NOMO-1 treated with DMSO at 0.1 percent for 48 hours (cell line): ENCODE data around the gene FRS3.
A peak's percentile ranks its signal among the peaks of the same experiment; 100 is the strongest.

Source experiments
- DNase-seq: peaks from one replicate; lab custom pipeline; 2025; ENCODE audit not compliant: unreplicated experiment; lab: John Stamatoyannopoulos, UW

Gene FRS3

DNA sequence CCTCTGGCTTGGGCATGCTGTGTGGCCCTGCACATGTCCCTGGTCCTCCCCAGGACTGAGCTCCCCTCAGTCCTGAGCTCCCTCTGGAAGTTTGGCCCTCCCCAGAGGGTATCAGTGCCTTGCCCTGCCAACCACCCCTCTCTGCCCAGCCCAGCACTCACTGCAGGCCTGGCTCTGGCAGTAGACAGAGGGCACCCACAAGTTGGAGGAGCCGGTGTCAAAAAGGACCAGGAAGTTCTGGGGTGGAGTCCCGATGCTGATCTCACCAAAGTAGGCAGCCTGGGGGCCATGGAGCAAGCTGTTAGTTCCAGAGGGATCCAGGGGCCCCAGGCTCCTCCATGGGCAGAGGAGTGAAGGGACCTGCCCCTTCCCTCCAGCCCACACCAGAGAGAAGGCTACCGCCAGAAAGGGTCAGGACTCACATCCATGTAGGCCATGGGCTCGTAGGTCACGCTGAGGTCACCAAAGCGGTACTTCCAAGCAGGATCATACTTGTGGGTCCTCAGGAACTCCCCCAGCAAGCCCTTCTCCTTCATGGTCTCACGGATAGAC, 35.4 kb downstream of the FRS3 start:
- no peak for DNase-seq

- DNase-seq = no peak
Observed at GRCh38 chr6:41743406-41744235, 36.1 kb downstream of the FRS3 start.

DNA sequence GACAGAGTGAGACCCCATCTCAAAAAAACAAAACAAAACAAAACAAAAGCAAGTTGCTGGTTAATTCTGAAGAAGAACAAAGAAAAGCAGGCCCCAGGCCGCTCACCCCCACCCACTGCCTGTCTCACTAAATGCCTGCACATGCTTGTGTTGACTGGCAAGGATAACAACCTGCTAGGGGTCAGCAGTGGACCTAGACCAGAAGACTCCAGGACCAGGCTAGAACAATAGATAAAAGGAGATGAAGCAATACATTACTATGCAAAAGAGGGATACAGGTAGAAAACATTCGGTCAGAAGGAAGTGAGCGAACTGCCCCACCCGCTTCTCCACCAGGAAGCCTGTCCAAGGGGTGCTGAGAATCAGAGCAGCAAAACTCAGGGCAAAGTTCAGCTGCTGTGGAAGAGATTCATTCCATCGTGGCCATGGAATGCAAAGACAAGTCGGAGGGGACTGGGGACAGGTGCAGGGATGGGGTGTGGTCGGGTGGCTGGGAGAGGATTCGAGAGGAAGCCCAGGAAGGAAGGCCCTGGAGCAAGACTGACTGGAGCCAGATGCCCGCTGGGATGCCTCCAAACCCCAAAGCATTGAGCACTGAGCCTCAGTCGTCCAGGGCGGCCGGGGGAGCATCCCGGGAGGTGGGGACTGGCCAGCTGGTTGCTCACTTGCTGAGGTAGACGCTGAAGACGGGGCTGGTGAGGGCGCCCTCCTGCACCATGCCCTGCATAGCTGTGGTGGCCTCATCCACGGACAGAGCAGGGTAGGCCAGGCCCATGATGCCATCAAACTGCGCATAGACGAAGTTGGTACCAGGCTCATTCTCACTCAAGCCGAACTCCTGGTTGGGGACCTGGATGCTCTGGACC, 37.8 kb downstream of the FRS3 start:
- no peak for DNase-seq

DNA sequence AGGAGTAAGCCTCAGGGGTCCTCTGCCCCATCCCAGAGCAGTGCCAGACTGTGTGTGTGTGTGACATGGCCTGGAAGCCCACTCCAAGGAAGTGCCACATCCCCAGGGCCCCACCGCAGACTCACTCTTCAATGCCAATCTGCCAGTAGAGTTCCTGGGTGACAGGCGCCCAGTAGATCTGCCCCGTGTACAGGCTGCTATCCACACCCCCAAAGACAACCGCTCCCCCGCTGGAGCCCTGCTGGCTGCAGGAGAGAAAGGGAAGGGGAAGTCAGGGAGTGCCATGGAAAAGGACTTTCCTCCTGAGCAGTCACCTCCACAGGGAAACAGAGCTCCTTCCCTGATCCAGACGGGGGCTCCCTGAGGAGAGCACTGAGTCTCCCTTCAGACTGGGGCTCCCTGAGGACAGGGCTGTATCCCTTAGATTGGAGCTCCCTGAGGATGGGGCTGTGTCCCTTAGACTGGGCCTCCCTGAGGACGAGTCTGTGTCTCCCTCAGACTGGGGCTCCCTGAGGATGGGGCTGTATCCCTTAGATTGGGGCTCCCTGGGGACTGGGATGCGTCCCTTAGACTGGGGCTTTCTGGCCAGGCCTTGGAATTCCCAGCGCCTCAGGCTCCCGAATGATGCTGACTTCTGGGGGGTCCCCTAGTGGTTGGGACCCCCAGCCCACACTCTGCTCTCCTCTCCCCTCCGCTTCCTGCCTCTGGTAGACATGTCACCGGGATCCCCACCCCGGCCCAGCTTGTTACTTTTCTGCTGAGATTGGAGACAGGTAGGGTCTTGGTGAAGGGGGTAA, 39.1 kb downstream of the FRS3 start:
- DNase-seq = no peak

GRCh38 chr6:41739041-41739440, 40.7 kb downstream of the FRS3 start:
- no peak for DNase-seq

- DNase-seq = no peak
Observed at GRCh38 chr6:41737591-41738130, 42.0 kb downstream of the FRS3 start.

DNA sequence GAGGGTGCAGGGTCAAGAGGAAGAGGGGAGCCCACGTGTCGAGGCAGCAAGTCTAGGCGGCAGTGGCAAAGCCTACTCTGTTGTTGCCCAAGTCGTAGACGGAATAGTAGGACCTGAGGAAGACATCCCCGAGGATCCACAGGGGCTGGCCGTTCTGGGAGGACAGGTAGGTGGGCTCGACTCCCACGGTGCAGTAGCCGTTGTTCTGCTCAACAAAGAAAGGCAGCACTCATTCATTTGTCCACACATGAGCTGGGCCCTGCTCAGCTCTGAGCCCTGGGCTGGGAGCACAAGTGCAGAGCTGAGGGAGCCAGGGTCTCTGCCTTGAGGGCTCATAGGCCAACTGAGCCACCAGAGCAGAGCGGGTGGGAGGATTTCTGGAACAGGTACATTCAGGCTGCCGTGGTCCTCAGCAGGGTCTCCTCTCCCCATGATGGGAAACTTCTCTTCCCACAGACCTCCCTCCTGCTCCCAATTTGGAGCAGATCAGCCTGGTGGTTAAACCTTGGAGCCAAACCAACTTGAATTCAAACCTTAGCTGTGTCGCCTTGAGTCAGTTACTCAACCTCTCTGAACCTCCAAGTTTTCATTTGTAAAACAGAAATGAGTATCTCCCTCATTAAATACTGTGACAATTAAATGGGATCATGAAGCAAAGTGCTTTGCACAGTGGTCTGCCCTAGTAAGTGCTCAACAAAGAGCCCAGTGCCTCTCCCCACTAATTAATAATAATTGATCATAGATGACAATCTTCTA, 42.7 kb downstream of the FRS3 start:
- DNase-seq = no peak

DNA sequence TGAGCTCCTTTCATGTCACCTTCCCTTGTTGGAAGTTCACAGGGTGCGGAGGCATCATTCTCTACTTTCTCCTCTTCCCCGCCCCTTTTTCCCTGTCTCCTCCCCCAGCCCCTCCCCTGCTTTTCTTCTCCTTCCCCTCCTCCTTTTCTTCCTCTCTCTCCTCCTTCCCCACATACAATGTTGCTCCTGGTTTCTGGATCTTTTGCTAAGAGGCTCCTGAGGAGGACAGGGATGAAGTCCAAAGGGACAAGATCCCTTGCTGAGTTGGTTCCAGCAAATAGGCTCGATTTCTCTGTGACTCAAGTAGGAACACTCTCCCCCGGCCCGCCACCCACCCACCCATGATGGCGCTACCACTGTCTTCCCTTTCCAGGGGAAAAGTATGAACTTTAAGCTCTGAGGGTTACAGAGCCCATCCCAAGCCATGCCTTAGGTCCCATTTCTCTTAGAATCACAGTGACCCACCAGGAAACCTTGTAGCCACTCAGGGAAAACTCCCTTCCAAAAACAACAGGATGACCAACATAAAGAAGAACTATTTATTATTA, 43.4 kb downstream of the FRS3 start:
- DNase-seq = no peak

DNA sequence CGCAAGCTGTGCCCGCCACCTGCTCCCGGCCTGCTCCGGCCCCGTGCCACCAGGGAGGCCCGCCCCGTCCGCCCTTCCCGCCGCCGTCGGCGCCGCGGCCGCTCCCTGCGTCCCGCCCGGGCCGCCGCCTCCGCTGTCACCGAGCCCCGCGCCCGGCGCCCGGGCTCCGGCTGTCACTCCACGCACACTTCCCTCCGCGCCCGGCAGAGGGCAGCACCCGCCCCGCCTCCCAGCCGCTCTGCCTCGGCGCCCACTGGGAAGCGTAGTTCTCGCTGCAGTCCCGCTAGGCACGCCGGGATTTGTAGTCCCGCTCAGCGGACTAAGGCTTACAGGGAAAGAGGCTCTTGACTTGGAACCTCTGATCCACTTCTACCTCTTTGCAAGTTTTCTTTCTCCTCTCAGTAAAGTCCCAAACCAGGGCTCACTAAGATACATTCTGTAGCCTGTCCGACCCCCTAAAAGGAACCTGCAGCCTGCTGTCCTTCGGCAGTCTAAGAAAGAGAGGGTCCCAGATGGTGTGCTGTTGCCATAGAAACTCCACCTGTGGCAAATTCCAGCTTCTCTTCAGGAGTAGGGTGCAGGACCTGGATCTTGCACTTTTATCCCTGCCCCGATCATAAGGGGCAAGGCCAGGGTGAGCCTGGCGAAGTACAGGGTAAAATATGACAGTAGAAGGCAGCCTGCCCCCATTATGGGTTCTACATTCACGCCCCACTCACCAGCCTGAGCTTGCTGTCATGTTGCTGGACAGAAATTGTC, 44.1 kb downstream of the FRS3 start, which contains the start of gene TFEB:
TFEB (minus strand) TSS at position 182 of the 759 bp plus-strand sequence. CDS start 44,395 bp downstream, outside the sequence.
- DNase-seq = peak; percentile 87

- DNase-seq = peak; percentile 44
Observed at GRCh38 chr6:41734666-41735426, 44.9 kb downstream of the FRS3 start.

GRCh38 chr6:41733707-41734665, 45.7 kb downstream of the FRS3 start:
- DNase-seq = peak; percentile 69

- no peak for DNase-seq
Observed at GRCh38 chr6:41733360-41733706, 46.4 kb downstream of the FRS3 start.

DNA sequence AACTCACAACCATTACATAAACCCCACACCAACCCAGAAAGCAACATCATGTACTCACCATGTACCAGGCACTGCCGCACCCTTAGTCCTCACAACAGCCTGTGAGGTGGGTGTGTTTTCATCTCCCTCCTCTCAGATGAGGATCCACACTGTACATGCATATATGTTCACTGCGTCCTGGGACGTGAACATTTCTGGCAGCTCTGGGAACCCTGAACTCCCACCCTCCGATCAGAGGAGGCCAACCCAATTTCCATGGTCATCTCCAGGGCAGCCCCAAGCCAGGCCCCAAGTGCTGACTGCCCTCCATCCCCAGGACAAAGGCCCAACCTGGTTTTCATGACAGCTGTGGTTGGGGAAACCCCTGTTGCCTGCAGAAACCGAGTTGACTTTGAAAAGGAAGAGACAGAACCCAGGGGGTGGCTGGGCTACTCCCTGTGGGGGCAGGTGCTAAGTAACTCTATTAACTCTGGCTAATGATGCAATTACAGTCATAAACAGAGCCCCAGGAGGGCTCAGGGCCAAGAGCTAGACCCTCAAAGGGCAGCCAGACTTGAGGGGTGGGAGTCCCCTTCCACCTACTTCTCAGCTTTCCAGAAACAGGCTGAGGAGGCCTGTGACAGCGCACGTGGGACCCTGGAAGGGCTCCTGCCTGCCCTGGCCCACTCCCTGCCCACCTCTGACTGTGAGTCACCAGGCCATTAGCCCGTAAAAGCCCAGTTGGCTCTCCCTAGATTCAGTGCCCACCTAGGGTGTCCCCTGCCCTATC, 46.9 kb downstream of the FRS3 start:
- DNase-seq = no peak

DNA sequence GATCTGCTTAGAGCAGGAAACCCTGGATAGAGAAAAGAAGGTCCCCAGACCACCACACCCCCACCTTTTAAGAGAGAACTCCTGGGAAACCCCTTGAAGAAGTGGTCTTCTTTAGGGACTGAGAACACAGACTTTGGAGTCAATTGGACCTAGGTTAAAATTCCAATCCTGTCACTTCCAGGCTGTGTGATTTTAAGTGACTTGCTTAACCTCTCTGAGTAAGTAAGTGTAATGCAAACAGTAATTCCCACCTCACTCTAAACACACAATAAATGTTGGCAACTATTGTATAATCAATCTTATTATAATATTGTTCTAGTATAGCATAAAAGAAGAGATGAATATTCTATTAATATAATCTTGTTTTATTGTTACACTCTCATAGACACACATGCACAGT, 47.6 kb downstream of the FRS3 start:
- no peak for DNase-seq

DNA sequence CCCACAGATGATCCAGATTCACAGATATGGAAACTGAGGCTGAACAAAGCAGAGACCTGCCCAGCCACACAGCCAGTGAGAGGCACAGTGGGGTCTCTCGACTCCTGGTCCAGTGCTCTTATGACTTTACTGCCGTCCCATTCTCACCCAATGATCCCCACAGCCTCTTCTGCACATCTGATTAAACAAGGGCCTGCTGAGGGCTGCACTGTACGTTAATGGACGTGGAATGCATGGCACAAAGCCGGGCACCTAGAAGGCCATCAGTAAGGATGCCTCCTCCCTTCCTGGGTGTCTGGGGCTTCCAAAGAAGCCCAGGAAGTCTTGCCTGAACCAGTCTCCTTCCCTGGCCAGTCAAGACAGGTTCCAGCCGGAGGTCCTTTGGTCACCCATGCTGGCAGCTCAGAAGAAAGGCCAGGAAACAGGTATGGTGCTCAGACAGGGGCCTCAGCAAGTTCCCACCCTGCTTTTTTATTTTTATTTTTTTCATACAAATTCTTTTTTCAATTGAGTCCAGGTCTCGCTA, 48.1 kb downstream of the FRS3 start:
- DNase-seq = no peak
